HepG2 (cell line): ENCODE results near the gene DHH. TPM values are rescaled to one million over a fixed set of nuclear protein-coding genes. Genes with fewer than 3 reads are reported as not detected.
A peak's percentile ranks its signal among the peaks of the same experiment; 100 is the strongest.

Experiments
- ATAC-seq: fragments of 200-7000 bp; cut with Tn5 transposase; 3 replicates; pipeline ENCODE4 v1.9.1; 2020; ENCODE audit warnings: mild to moderate bottlenecking, moderate library complexity
- BruUV-seq: library from RNA; stranded (reverse); fragments of 400-500 nt; replicated peaks from 2 replicates; lab custom pipeline; 2021; lab: Mats Ljungman, UMichigan
- CTCF ChIA-PET: fragments of 300-600 bp; formaldehyde crosslinking; extraction: SDS; loops from one replicate; lab custom pipeline; 2021; ENCODE audit warnings: low total read pairs, inconsistent platforms, low intra/inter-chr PET ratio; lab: Yijun Ruan, JAX
- POLR2A ChIA-PET: fragments of 350-600 bp; sonication (Branson Sonifier 250); formaldehyde crosslinking; loops from one replicate; lab custom pipeline; 2020; ENCODE audit warnings: antibody characterized with exemption, inconsistent platforms; lab: Yijun Ruan, JAX
- DNase-seq: peaks from one replicate; pipeline ENCODE4 v3.0.0-alpha.2; 2015; ENCODE audit warnings: low spot score
- FAIRE-seq: peaks from 3 replicates; lab custom pipeline; 2011; peaks lifted over from hg19 to GRCh38; lab: Jason Lieb, UNC
- H2AFZ ChIP-seq: one replicate; pipeline ENCODE4 v1.6.1; 2011; ENCODE audit warnings: low read length, inconsistent platforms
- H3K27ac ChIP-seq: fragments of 300-600 bp; 3 replicates; pipeline ENCODE4 v1.8.0; 2011; ENCODE audit warnings: mixed run types, mild to moderate bottlenecking, mixed read lengths, low read length, inconsistent platforms; ENCODE audit not compliant: insufficient read depth; ENCODE audit errors: extremely low read length
- H3K27me3 ChIP-seq, 2 experiments: fragments of 200-600 bp in 1 of 2; 2 replicates in 1 of 2; 3 replicates in 1 of 2; pipeline versions ENCODE4 v1.6.0 to v1.8.0; 2011; ENCODE audit warnings: low read length in 2 of 2, mild to moderate bottlenecking in 2 of 2, moderate library complexity in 2 of 2, inconsistent platforms in 1 of 2; ENCODE audit not compliant: insufficient read depth in 2 of 2, control insufficient read depth in 1 of 2
- H3K36me3 ChIP-seq, 2 experiments: fragments of 200-600 bp in 1 of 2; replicated peaks in 1 of 2; 2 replicates in 1 of 2; 3 replicates in 1 of 2; pipeline versions ENCODE4 v1.5.1 to v1.8.0; 2011; ENCODE audit warnings: low read length in 2 of 2, inconsistent platforms in 1 of 2; ENCODE audit not compliant: insufficient read depth in 2 of 2, control insufficient read depth in 1 of 2
- H3K4me1 ChIP-seq: 2 replicates; pipeline ENCODE4 v1.5.1; 2012; ENCODE audit warnings: low read length, inconsistent platforms; ENCODE audit not compliant: insufficient read depth
- H3K4me2 ChIP-seq: 2 replicates; pipeline ENCODE4 v1.6.0; 2011; ENCODE audit warnings: low read depth, low read length, inconsistent platforms
- H3K4me3 ChIP-seq, 3 experiments: fragments of 200-600 bp in 1 of 3; sonication (generic), shearing (Covaris generic) in 1 of 3; replicated peaks in 1 of 3; 2 replicates each; pipeline ENCODE4 v1.5.1; 2011 to 2016; ENCODE audit warnings: low read length in 3 of 3, inconsistent platforms in 2 of 3, low read depth in 2 of 3, mild to moderate bottlenecking in 2 of 3, control low read depth in 1 of 3, mixed read lengths in 1 of 3; ENCODE audit not compliant: insufficient read depth in 1 of 3
- H3K79me2 ChIP-seq: one replicate; pipeline ENCODE4 v1.6.1; 2011; ENCODE audit warnings: low read length, inconsistent platforms; ENCODE audit not compliant: insufficient read depth
- H3K9ac ChIP-seq: 2 replicates; pipeline ENCODE4 v1.6.0; 2011; ENCODE audit warnings: mild to moderate bottlenecking, low read depth, low read length, inconsistent platforms; ENCODE audit not compliant: insufficient read depth
- H3K9me3 ChIP-seq: 2 replicates; pipeline ENCODE4 v1.5.1; 2012; ENCODE audit warnings: mild to moderate bottlenecking, low read length
- H4K20me1 ChIP-seq: 2 replicates; pipeline ENCODE4 v1.6.0; 2011; ENCODE audit warnings: inconsistent platforms, mild to moderate bottlenecking, low read length, moderate library complexity; ENCODE audit not compliant: insufficient read depth
- AGO2 ChIP-seq: fragments of 200-400 bp; formaldehyde crosslinking; optimal IDR thresholded peaks from 2 replicates; pipeline ENCODE3; 2017; ENCODE audit warnings: mild to moderate bottlenecking, low read depth, low read length, moderate library complexity
- PREB ChIP-seq: sonication (generic); formaldehyde crosslinking; IDR thresholded peaks from 2 replicates; pipeline ENCODE4 v1.4.0; 2020; ENCODE audit warnings: missing genetic modification reagents
- SETDB1 ChIP-seq: sonication (generic); formaldehyde crosslinking; IDR thresholded peaks from 2 replicates; pipeline ENCODE4 v1.5.1; 2020; ENCODE audit warnings: missing genetic modification reagents, mild to moderate bottlenecking, borderline replicate concordance
- SMAD3 ChIP-seq: sonication (generic); formaldehyde crosslinking; IDR thresholded peaks from 2 replicates; pipeline ENCODE4 v1.4.0; 2020; ENCODE audit warnings: missing genetic modification reagents
- ZC3H13 ChIP-seq: sonication (generic); formaldehyde crosslinking; IDR thresholded peaks from 2 replicates; pipeline ENCODE4 v1.8.1; 2023; ENCODE audit warnings: mild to moderate bottlenecking, missing genetic modification reagents, moderate library complexity
- ZNF407 ChIP-seq: sonication (generic); formaldehyde crosslinking; IDR thresholded peaks from one replicate; pipeline ENCODE4 v1.5.1; 2020; ENCODE audit warnings: mild to moderate bottlenecking, missing genetic modification reagents; ENCODE audit errors: not compliant biosample characterization
- WGBS: methylation state at CpG from one replicate; pipeline ENCODE4 v1.1.6; 2017; ENCODE audit warnings: low lambda C conversion rate; 5-methylcytosine and 5-hydroxymethylcytosine counted together
- in situ Hi-C: cut with HindIII; loops from 2 replicates; pipeline ENCODE4 v1.10.0; 2017; ENCODE audit warnings: low pct_unique_long_range_greater_than_20kb; ENCODE audit not compliant: extremely low pct_ligation_motif_present
- intact Hi-C: fragments of 100-400 bp; cut with micrococcal nuclease; formaldehyde crosslinking; loops from one replicate; pipeline ENCODE4 v1.10.0; 2022; ENCODE audit not compliant: unreplicated experiment
- polyA plus RNA-seq, 8 experiments: library from polyadenylated mRNA; depleted of rRNA in 3 of 8; stranded (reverse) in 7 of 8; unstranded in 1 of 8; fragments of >200 nt; fragmentation: Illumina TruSeq in 4 of 8; extraction: Trizol in 4 of 8; gene quantifications; 2 replicates each; pipeline versions ENCODE4 v1.2.1 to v1.2.3, GENCODE V29; 2011 to 2016; ENCODE audit warnings: low read depth in 4 of 8, missing spikeins in 1 of 8, mixed read lengths in 1 of 8; ENCODE audit not compliant: insufficient read depth in 1 of 8
- total RNA-seq, 5 experiments: library from RNA; depleted of rRNA; stranded (reverse); fragments of >200 nt; fragmentation: Illumina TruSeq; extraction: Trizol; gene quantifications; 2 replicates each; pipeline ENCODE4 v1.2.3, GENCODE V29; 2016; ENCODE audit warnings: low read depth in 1 of 5

Gene DHH
- total and polyA plus RNA-seq, 2 of the 13 experiments (the other 11 are each of a cell fraction or from before 2014, with no cell fraction given), result not detected

DNA sequence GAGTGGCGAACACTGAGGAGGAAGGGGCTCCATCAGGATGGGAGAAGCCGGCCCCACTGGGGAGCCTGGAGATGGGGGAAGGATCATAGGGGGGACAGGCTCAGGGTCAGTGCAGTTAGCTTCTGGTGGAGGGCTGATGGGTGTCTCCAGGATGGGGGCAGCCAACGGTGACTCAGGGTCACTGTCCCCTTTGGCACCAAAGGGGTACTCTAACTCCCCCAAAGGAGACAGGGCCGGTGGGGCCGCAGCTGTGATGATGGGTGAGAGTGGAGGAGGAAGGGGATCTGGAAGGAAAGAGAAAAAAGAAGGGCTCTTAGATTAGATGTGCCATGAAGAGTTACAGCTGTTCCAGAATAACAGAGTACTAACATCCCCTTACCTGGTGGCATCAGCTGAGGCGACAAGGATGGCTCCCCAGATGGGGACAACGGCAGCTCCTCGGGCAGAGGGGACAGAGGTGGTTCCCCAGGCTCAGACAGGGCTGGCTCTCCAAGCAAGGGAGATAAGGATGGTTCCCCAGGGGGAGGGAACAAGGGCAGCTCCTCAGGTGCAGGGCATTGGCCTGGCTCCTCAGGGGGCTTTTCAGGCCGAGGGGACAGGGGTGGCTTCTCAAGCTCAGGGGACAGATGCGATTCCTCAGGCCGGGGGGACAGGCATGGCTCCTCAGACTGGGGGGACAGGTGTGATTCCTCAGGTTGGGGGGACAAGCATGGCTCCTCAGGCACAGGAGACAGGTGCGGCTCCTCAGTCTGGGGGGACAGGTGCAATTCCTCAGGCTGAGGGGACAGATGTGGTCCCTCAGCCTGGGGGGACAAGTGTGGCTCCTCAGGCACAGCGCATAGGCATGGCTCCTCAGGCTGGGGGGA lies 43.9 kb downstream of the DHH start:
- Histone ChIP-seq H3K9ac (no peak overlapping the region), H3K9me3 (no peaks in the 10 kb centered on the region), H2AFZ (no peak overlapping the region), H3K27ac (no peak overlapping the region), H3K79me2 (peaks cover 12% of the 10 kb centered on the region), H3K36me3 (peaks cover 72 to 98% of the 10 kb centered on the region in 2 experiments), H3K4me1 (peaks cover 10% of the 10 kb centered on the region), H3K27me3 (no peaks in the 10 kb centered on the region), H3K4me3 (no peak overlapping the region), H4K20me1 (peaks cover 22% of the 10 kb centered on the region), H3K4me2 (no peak overlapping the region)
- WGBS, result 98% methylated on average over 12 of the region's 13 CpGs
- no TSS peak for BruUV-seq
- intact Hi-C loops, result no loop called here
- FAIRE-seq, result no peak
- in situ Hi-C loops, result no loop called here
- TF ChIP-seq ZC3H13 (CRISPR knock-in tag) (peak; percentile 30; the same call in 1 of the 2 replicates), SMAD3 (CRISPR knock-in tag) (no peak)
- ATAC-seq, result no peak
- ChIA-PET POLR2A (interaction anchor here (0.7 to 0.9 kb wide), 2 partner anchors 13 to 80 kb away, joined by 3 read pairs; no protein-coding TSS in a partner anchor), CTCF (no interaction called here)
- DNase-seq, result no peak

- POLR2A ChIA-PET, result no interaction called here
- Histone ChIP-seq H4K20me1 (peaks cover 14% of the 10 kb centered on the region; the same call in 1 of the 2 replicates), H3K9me3 (no peaks in the 10 kb centered on the region), H3K4me3 (no peak overlapping the region), H3K27me3 (no peaks in the 10 kb centered on the region), H3K27ac (no peak overlapping the region), H2AFZ (no peak overlapping the region), H3K4me1 (no peaks in the 10 kb centered on the region), H3K79me2 (peaks cover 2% of the 10 kb centered on the region), H3K4me2 (no peak overlapping the region), H3K9ac (no peak overlapping the region), H3K36me3 (peaks cover 73 to 96% of the 10 kb centered on the region in 2 experiments)
- in situ Hi-C loops (no loop called here), intact Hi-C loops (no loop called here)
- DNase-seq, result no peak
- 98% methylated on average over 13 of the region's 20 CpGs for WGBS
- CTCF ChIA-PET, result no interaction called here
- BruUV-seq, result no TSS peak
- no peak for ATAC-seq
- no peak for FAIRE-seq
- TF ChIP-seq PREB, result no peak
- TF ChIP-seq ZNF407 (CRISPR knock-in tag), result no peak
- TF ChIP-seq SETDB1 (CRISPR knock-in tag), result no peak
- peak; percentile 75 for TF ChIP-seq AGO2
These were observed 44.9 kb downstream of the DHH start for GRCh38 chr12:49049566-49050224.
